NCI-H1048 (cell line): ENCODE measurements around the gene AAMP.

ENCODE experiments used
- DNase-seq: peaks from one replicate; lab custom pipeline; 2025; lab: John Stamatoyannopoulos, UW

The AAMP gene

DNA sequence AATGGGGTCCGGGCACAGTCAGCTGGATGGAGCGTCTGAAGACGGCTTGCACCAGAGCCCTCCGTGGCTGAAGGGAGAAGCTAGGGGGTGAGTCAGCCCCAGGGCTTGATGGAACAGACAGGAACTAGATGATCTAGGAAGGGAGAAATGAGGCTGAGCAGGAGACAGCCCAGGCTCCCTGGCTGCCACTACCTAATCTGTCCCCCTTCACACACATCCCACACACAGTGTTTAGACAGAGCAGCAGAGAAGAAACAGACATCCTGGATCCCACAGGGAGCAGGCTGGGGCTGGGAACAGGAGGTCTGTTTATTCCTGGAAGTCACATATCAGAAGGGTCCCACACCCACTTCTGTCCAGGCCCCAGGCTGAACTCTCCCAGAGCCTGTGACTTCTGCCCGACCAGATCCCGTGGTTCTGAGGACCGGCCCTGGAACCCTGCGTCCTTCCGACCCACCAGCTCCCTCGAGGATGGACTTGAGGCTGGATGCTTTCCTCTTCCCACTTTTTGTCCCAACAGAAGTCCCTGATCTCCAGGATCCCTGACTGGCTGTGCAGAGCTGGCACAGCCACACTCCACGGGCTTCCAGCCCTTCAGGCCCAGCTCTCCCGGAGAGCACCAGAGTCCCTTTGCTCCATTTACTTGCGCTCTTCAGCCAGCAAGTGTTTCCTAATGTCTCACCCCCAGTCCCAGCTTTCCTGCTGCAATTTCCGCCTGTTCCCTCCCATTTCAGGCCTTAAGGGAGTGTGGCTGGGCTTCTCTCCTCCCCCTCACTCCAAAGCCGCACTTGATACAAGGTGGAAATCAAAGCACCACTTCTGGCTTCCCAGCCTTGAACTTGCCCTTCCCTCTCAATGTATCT lies 10.6 kb downstream of the AAMP start:
- no peak for DNase-seq

DNA sequence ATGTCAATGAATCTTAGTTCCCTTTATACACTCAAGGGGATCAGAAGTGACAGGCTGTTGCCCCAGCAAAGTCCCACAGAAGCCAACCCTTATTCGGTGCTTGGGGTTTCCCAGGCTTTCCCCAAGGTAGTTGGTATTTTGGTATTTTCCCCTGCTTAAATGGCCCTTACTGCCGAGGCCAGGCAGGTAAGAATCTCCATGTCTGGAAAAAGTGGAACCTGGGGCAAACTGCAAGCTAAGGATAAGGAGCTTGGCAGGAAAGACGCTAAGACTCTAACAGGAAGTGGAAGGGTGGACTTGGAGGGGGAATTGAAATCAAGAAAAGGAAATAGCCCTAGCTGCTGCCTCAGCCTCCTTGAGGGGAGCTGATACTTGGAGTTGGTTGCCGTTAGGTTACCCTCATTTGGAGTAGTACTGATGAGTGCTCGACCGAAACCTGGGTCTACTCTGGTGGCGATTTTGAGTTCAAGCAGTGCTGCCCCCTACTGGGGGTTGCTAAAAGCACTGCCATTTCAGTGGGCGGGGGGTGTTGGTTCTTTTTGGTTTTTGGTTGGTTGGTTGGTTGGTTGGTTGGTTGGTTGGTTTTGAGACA lies 12.5 kb downstream of the AAMP start:
- DNase-seq = no peak

DNA sequence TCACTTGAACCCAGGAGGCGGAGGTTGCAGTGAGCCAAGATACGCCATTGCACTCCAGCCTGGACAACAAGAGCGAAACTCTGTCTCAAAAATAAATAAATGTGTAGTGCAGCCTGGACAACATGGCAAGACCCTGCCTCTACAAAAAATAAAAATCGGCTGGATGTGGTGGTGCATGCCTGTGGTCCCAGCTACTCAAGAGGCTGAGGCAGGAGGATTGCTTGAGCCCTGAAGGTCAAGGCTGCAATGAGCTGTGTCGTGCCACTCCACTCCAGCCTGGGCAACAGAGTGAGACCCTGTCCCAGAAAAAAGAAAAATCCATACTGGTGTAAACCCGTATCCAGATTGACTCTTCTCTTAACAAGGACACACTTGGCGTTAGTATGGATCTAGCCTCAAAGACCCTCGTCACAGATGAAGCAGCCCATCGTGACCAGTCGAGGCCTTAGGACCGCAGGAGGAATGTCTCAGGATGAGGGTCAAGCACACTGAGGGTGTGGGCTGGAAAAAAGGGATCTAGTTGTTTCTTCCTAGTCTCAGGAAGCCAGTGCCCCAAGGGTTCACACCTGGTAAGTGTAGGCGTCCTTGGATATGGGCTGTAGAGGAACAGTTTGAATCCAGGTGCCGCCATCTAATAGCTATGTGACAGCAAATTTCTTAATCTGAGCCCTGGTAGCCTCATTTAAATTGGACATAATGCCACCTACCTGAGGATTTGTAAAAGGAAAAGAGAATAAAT lies 13.2 kb downstream of the AAMP start:
- DNase-seq = no peak

DNA sequence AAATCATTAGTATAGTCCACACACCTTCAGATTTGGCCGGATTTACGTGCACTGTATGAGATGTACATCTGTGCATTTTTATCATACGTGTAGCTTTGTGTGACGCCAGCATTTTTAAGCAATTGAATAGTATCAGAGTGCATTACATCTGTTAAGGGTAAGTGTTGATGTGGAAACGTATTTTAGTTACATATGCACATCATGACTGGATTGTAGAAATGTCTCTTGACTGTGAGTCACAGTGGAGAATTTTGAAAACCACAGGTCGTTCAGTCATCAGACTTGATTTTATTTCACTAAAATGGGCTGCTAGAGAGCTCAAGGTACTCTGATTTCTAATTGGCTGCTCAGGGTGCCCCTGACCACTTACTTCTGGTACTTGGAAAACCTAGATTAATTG lies 14.5 kb downstream of the AAMP start:
- no peak for DNase-seq

DNA sequence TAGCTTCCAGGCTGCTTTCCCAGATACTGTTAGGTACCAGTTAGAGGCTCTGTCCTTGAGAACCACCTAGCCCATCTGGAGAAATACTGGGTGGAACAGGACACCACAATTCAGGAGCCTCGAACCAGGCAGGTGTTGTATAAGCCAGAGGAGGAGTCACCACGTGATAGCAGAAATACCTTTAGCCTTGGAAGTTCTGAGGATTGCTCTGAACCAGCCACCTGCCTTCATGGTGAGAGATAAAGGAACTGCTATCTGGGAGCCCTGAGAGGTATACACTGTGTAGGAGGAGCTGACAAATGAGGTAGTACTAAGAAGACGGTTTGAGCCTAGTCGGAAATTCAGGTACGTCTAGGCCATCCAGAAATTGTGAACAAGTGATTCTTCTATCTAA lies 16.7 kb downstream of the AAMP start:
- no peak for DNase-seq

DNA sequence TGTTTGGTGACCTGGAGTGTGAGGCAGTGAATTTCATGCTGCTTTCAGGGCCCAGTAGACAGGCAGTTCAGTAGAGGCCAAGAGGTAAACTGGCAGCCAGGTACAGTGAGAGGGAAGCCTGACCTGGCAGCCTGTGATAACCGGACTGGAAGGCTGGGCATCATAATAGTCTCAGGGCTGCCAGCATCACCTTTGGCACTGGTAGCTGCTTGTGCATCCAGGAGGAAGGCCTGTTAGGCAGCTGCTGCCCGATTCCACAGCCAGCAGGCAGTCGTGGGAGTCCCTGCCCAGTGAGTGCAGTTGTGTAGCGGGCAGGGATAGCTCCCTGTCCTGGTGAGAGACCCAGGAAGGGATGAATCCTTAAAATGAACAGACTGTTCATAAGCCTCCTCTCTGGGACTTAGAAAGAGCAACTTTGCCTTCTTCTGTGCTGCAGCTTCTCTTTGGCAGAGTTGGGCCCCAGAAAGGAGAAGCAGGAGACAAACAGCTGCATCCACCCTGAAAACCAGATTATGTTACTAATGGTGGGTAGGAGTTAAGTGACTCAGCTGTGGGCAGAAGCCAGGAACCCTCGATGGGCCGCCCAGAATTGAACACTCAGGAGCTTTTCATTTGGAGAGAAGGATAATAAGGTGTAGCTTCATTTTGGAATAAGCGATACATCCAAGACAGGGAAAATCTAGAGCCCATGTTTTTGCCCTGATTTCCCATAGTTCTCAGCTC lies 17.3 kb downstream of the AAMP start:
- DNase-seq = no peak

DNA sequence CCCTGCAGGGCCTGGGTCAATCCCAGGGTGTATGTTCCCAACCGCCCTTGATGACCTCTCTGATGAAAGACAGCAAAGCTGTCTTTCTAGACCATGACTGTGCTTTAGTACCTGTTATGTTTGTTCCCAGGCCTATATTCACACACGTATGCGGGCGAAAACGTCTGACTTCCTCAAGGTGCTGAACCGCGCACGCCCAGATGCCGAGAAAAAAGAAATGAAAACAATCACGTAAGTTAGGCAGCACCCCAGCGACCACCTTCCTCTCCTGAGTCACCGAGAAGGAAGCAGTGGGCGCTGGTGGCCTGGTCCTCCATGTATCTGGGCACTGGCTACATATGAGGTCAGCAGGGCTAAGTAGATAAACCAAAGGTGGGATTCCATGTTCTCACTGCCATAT lies 20.2 kb downstream of the AAMP start:
- DNase-seq = no peak

DNA sequence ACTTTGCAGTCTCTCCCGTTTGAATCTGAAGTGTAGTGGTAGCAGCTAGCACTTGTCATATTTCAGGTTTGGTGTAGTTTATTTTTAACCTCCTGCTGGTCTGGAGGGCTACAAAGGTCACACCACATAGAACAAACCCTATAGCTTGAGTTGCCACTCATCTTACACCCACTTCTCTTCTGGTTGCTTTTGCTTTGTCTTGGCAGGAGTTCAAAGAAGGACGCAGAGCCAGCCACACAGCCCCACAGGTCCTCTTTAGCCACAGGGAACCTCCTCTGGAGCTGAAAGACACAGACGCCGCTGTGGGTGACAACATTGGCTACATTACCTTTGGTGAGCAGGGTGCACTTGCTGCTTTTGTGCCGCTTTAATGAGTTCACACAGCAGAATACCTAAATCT lies 24.7 kb downstream of the AAMP start:
- DNase-seq = no peak

DNA sequence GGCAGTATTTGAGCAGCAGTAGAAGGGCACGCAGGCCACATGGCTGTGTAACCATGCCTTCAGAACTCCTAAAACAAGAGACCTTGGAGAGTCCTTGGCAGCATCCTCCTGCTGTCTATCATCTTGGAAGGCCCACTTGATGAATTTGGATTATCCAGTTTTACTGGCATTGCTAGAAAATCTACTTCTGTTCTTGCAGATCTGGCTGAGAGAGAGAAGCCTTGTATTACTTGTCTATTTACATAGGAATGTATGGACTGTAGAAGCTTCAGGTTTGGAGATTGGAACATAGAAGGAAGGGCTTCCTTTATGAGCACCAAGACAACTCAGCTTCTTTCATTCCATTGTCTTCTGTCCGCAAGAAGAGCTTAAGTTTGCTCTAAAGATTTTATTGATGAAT lies 25.3 kb downstream of the AAMP start:
- DNase-seq = no peak

DNA sequence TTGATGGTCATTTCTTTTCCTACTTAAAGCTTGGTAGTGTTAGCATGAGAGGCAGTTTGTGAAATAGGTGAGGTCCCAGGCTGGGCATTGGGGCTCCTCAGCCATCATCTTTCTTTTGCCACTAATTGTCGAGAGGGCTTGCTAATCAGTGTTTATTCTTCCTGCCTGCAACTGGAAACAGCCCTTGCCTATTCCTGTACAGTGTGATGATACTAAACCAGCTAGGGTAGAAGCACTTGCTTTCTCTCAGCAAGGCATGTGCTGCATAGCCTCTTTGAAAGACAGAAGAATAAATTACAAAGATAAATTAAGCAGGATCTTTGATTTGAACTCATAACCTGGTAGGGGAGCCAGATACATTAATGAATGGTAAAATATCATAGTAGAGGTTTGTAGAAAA lies 25.7 kb downstream of the AAMP start:
- DNase-seq = no peak

DNA sequence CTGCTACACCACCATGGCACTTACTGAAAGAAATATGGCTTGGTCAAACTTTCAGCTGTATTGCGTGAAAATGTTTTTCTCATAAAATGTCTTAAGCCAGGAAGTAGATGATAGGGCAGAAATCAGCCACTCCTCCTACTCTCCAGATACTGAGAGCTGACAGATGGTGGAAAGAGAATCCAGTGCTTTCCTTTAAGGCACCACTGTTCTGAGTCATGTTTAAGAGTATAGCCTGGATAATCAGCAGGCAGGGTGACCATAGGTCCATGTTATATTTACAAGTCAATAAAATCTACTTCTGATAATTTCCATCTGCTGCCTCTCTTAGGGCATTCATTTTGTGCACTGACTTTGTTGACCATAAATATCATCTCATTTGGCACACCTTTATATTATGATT lies 31.1 kb downstream of the AAMP start:
- DNase-seq = no peak

DNA sequence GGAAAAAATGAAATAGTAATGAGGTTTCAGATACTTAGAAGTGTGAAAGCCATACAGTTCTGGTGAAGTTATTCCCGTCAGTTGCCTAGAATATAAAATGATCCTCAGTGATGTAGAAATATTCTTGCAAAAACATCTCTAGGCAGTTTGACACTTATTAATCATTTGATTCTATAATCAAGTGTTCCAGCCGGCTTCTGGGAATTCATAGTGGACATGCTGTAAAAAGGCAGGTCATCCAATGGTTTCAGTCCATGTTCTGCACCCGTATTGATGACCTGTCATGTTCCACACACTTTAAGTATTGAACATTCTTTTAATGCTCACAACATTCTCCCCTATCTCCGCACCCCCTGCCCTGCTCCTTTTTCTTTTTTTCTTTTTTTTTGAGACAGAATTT lies 33.1 kb downstream of the AAMP start:
- no peak for DNase-seq

DNA sequence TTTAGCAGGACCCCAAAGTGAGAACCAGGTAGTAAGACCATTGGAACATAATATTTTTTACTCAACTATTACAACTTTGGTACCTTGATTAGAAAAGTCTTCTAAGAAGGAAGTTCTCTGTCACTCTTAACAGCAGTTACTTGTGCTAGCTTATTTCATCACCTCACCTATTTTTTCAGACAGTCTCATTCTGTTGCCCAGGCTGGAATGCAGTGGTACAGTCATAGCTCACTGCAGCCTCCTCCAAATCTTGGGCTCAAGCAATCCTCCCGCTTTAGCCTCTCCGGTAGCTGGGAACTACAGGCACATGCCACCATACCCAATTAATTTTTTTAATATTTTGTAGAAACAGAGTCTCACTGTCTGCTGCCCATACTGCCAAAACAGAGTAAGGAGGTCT lies 34.9 kb downstream of the AAMP start:
- no peak for DNase-seq

DNA sequence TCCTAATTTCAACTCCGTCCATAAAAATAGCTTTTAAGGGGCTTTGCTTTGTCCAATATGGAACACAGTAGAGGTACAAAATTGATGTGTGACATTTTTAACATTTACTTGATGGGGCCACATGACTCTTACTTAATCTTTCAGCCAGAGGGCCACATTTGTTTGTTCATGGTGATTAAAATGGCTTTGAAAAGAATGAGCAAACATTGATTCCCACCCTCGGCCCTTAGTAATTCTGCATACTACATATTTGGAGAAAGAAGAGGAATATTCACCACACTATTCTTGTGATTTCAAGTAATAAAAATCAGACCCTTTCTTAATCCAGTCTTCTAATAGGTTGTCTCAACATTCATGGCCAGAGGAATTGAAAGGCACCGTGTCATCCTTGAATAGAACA lies 35.4 kb downstream of the AAMP start:
- DNase-seq = no peak

DNA sequence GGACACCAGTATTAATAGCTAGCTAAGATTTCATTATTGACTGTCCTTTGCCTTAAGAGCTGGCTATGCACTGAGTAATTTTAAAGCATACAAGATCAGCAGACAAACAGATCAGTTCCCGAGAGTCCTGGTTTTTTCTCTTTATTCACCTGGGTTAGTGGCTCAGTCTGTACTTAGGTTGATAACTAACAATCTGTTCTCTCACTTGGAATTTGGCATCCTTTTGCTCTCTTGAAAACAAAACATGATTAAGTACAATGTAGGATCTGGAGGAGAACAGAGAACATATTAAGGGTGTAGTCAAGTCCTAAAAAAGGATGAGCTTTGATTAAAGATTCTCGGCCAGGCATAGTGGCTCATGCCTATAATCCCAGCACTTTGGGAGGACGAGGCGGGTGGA lies 36.4 kb downstream of the AAMP start:
- DNase-seq = no peak

DNA sequence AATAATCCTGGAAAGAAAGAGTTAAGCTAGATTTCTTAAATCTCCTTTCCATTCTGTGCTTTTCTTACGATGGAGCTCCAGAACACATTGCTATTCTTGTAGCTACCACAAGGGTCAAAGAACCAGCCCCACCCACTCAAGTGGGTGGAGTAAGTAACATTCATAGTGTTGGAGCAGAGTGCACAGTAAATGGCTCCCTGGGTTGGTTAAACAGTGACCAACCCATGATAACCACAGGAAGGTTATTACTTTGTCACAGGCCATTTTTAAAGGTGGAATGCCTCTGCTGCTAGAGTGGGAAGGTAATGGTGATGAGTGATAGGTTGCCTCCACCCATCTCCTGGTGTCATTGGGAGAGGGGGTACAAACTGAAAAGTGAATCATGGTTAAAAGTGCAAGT lies 39.1 kb downstream of the AAMP start:
- no peak for DNase-seq

DNA sequence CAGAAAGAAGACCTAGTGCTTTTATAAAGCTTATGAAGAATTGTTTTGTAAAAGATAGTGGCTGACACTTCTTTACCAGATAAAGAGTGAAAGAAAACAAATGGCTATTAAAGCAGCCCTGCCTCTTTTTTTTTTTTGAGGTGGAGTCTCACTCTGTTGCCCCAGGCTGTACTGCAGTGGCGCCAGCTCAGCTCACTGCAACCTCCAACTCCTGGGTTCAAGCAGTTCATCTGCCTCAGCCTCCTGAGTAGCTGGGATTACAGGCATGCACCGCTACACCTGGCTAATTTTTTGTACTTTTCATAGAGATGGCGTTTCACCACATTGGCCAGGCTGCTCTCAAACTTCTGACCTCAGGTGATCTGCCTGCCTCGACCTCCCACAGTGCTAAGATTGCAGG lies 40.1 kb downstream of the AAMP start:
- no peak for DNase-seq

DNA sequence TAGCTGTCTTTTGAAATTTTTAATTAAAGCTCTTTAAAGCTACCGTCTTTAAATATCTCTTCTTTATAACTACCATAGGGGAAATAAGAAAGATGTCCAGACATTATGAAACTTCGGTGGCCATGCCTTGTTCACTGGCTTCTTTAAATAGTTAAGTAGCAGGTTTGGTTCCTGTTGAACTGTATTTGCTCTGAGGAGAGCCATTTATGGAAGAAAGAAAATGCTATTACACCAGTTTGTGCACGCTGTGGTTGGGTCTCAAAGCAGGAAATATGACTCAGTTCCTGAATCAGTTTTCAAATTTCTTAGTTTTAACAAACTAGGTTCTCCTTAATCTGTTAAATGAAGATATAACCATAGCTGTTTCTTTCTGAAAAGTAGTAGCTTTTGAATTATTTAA lies 40.7 kb downstream of the AAMP start:
- no peak for DNase-seq

DNA sequence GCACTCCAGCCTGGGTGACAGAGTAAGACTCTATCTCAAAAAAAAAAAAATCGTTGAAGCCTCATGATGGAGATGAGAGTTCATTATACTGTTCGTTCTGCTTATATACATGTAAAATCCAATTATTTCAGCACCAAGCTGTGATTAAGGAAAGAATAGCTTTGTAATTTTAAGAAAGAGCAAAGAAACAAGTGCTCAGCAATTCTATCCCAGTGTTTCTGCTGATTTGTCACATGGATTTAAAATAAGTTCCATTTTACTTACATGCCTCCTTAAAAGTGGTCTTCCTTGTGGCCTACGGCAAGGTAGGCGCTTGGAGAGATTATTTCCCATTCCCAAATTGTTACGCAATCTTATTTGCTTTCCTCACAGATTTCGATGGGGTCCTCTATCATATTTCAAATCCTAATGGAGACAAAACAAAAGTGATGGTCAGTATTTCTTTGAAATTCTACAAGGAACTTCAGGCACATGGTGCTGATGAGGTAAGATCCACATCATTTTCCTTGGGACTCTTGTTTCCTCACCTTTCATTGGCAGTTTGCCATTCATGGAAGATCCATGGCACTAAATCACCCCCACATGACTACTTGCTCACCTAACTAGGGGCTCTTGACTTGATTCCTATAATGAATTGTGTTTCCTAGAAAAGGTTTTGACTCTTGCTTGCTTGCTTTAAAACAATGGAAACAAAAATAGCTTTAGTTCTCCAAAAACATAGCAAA lies 41.4 kb downstream of the AAMP start:
- no peak for DNase-seq

DNA sequence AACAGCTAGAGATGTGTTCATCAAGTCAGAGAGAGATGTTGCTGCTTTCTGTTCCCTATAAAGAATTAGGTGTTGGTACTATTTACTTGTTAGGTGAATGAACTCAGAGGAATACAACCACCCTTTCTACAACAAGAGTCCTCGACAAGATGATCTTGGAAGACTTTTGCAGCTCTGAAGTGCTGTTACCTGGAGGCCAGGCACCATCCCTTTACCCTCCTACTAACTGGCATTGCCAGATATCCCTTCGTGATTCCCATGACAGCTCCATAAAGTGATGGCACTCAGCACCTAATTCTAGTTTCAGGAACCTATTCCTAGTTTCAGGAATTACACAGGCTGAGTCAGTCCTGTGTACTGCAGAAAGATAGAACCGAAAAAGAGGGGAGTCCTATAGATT lies 43.0 kb downstream of the AAMP start:
- no peak for DNase-seq

DNA sequence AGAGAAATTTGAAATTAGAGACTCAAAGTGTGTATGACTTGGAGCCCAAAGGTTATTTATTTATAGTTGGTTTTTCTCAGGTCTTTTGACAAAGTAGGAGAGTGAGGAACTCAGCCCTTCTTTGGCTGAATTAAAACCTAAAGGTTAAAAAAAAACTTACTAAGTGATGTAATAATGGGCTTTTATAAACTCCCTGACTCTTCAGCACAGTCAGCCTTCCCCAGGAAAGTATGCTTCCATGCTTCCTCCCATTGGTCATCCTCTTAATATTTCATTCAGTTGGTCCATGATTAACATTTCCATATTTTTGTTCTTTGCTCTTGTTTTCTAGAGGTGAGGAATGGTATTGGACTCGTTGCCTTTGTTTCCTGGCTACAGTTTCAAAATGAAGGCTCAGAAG lies 45.8 kb downstream of the AAMP start:
- no peak for DNase-seq

DNA sequence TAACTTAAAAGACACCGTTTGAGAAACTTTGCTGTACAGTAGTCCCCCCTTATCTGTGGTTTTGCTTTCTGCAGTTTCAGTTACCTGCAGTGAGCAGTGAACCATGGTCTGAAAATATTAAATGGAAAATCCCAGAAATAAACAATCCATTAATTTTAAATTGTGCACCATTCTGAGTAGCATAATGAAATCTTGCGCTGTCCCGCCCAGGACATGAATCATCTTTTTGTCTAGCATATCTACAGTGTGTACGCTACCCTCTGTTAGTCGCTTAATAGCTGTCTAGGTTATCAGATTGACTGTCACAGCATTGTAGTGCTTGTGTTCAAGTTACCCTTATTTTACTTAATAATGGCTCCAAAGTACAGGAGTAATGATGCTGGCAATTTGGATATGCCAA lies 46.9 kb downstream of the AAMP start:
- DNase-seq = no peak
